ENCODE results near the gene VPS13A.
"Not testable (repeated sequence)": the region's sequence is repeated elsewhere in the genome, so short reads cannot be mapped to it uniquely, and the experiment has no call there.

Gene VPS13A

DNA sequence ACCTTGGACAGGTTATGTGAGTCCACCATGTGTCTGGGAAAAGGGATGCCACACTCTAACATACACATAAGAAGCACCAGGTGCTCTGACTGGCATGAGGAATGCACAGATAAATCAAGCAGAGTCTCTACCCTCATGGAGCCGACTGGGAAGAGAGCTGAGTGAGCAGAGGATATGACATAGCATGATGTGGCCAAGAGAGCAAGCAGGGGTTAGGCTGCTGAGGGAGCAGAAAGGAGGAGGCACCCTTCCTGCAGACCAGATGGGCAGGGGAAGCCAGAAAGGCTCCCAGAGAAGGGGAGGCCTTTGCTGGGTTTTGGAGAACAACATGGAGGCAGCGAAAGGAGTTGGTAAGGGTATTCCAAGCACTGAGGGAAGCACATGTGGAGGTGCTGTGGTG is 247.7 kb downstream of the VPS13A start:
- peaks cover 14% of the 10 kb centered on the region for H3K4me1 ChIP-seq (ENCODE audit: control insufficient read depth, insufficient read depth, low read length)
- DNase-seq (ENCODE audit: low read depth): no peak
- H3K36me3 ChIP-seq (ENCODE audit: control insufficient read depth, insufficient read depth, low read length, severe bottlenecking): no peaks in the 10 kb centered on the region
- H3K4me3 ChIP-seq (ENCODE audit: low read length): no peak overlapping the region
- no peaks in the 10 kb centered on the region for H3K27me3 ChIP-seq (replicated peaks; ENCODE audit: control insufficient read depth, insufficient read depth, low read length)
- H3K9me3 ChIP-seq (ENCODE audit: control insufficient read depth, low read length): no peaks in the 10 kb centered on the region
- no peak overlapping the region for H3K9ac ChIP-seq (ENCODE audit: low read length)

DNA sequence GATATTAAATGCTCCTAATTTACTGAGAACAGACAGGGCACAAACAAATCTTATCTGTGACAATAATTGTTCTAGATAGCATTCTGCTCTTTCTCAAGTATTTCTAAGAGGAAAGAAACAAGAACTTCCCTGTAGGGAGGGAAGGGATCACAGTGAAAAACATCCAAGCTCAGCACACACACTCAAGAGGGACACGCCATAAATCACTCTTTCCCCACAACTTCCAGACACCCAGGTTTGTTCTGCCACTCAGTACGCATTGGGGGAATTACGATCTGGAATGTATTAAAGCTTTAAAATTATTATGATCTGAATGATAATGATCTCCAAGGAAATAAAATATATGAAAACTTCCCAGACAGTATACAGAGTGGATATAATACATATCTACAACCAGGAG is 249.4 kb downstream of the VPS13A start:
- Histone ChIP-seq H3K4me3 (ENCODE audit: low read length) (no peak overlapping the region), H3K9ac (ENCODE audit: low read length) (no peak overlapping the region), H3K36me3 (ENCODE audit: control insufficient read depth, insufficient read depth, low read length, severe bottlenecking) (no peaks in the 10 kb centered on the region), H3K27me3 (replicated peaks; ENCODE audit: control insufficient read depth, insufficient read depth, low read length) (no peaks in the 10 kb centered on the region), H3K4me1 (ENCODE audit: control insufficient read depth, insufficient read depth, low read length) (peaks cover 10% of the 10 kb centered on the region), H3K9me3 (ENCODE audit: control insufficient read depth, low read length) (no peaks in the 10 kb centered on the region)
- DNase-seq (ENCODE audit: low read depth): no peak

DNA sequence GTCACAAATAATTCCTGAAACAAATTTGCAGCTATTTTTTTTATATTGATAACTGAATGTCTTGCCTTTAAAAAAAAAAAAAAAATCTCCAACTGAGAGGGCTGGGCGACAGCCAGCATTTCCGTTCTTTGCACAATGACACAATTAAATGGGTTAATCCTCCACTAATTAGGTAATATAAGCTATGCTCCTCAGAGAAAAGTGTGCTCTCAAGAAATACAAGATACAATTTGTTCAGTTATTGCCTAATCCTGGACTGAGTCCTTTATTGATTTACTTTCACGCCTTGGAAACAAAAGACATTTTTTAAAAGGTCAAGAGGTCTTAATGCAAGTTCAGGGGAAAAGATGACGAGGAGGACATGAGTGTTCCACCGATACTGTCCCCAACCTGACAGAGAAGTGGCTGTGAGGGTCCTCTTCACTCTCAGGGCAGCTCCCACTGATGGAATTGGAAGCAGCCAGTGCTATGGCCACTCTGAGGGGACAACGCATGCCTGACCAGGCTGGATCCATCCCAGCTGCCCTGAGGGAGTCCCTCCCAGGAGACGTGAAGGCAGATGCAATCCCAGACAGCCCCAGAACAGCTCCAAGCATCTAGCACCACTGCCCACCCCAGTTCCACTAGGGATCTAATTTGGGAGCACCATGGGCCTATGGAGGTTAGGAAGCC is 250.1 kb downstream of the VPS13A start:
- Histone ChIP-seq H3K4me1 (ENCODE audit: control insufficient read depth, insufficient read depth, low read length) (peaks cover 10% of the 10 kb centered on the region), H3K36me3 (ENCODE audit: control insufficient read depth, insufficient read depth, low read length, severe bottlenecking) (no peaks in the 10 kb centered on the region), H3K9me3 (ENCODE audit: control insufficient read depth, low read length) (no peaks in the 10 kb centered on the region), H3K9ac (ENCODE audit: low read length) (no peak overlapping the region), H3K4me3 (ENCODE audit: low read length) (no peak overlapping the region), H3K27me3 (replicated peaks; ENCODE audit: control insufficient read depth, insufficient read depth, low read length) (no peaks in the 10 kb centered on the region)
- DNase-seq (ENCODE audit: low read depth): no peak

DNA sequence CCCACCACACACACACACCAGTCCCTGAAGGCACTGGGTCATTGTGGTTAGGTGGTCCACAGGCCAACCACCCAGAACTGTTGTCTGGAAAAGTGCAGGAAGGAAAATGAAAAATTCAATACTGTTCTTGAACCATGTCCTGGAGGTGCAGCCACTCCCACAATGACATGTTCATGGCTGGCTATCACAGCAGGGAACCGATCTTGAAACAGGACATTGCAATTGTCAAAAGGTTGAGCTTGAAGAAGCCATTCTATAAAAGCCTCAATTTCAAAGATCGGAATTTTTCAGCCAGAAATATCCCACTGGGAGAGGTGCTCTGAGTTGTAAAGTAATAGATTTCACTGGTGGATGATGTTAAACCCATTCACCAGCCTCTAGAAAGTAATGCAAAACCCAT is 252.6 kb downstream of the VPS13A start:
- H3K4me1 ChIP-seq (ENCODE audit: control insufficient read depth, insufficient read depth, low read length): peaks cover 10% of the 10 kb centered on the region

DNA sequence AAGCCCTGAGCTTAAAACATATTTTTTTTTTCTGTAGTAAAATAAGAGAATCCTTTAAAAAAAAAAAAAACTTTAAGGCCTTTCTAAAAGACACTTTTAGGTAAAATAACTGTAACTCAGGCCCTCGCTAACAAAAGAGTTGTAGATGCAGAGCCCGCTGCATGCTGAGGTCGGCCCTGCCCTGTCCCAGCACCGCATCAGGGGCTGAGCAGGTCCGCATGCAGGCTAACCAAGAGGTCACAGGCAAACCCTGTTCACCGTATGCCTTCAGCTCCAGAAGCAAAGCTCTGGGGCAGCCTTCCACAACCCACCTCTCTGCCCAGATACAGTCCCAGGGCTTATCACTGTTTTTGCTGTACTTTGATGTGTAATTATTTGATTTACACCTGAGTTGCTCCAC is 254.7 kb downstream of the VPS13A start:
- Histone ChIP-seq H3K9me3 (ENCODE audit: control insufficient read depth, low read length) (no peaks in the 10 kb centered on the region), H3K27me3 (replicated peaks; ENCODE audit: control insufficient read depth, insufficient read depth, low read length) (no peaks in the 10 kb centered on the region), H3K36me3 (ENCODE audit: control insufficient read depth, insufficient read depth, low read length, severe bottlenecking) (no peaks in the 10 kb centered on the region), H3K9ac (ENCODE audit: low read length) (no peak overlapping the region), H3K4me1 (ENCODE audit: control insufficient read depth, insufficient read depth, low read length) (peaks cover 7% of the 10 kb centered on the region), H3K4me3 (ENCODE audit: low read length) (no peak overlapping the region)
- no peak for DNase-seq (ENCODE audit: low read depth)

More for the DNA sequence above, 252.6 kb downstream of the VPS13A start:
- H3K27me3 ChIP-seq (replicated peaks; ENCODE audit: control insufficient read depth, insufficient read depth, low read length): no peaks in the 10 kb centered on the region
- no peaks in the 10 kb centered on the region for H3K9me3 ChIP-seq (ENCODE audit: control insufficient read depth, low read length)
- H3K4me3 ChIP-seq (ENCODE audit: low read length): no peak overlapping the region
- no peaks in the 10 kb centered on the region for H3K36me3 ChIP-seq (ENCODE audit: control insufficient read depth, insufficient read depth, low read length, severe bottlenecking)
- DNase-seq (ENCODE audit: low read depth): no peak
- H3K9ac ChIP-seq (ENCODE audit: low read length): no peak overlapping the region

DNA sequence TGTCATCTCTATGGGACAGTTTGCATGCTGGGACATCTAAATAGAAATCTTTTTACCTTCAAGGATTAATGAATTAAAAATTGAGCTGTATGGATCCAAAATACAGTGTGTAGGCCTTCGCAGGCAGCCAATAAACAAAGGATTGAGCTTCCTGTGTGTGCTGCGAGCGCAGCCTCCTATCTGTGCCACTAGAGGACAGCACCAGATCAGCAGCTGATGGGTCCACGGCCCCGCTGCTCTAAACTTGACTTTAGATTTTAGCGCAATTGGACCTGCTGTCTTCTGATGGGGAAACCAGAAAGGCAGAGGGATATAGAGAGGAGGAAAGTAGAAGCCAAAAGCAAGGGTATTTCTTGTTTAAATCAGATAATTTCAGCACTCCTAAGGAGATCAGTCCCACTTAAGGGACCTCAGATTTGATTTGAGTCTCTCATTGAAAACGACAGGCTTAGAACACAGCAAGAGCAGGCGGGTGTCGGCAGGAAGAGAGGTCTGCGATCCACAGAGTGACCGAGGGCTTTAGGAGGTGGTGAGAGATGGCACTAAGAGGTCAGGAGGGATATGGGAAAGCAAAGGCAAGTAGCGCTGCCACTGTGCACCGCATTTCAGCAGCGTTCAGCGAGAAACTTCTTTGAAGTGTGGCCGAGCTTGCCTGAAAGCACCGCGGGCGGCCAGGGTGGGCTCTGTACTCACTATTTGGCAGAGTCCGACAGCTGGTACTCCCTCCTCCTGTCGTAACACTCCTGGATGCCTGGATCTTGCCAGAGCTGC is 256.5 kb downstream of the VPS13A start:
- Histone ChIP-seq H3K4me1 (ENCODE audit: control insufficient read depth, insufficient read depth, low read length) (peaks cover 3% of the 10 kb centered on the region), H3K9ac (ENCODE audit: low read length) (no peak overlapping the region)
- peak; percentile 88 for DNase-seq (ENCODE audit: low read depth)

DNA sequence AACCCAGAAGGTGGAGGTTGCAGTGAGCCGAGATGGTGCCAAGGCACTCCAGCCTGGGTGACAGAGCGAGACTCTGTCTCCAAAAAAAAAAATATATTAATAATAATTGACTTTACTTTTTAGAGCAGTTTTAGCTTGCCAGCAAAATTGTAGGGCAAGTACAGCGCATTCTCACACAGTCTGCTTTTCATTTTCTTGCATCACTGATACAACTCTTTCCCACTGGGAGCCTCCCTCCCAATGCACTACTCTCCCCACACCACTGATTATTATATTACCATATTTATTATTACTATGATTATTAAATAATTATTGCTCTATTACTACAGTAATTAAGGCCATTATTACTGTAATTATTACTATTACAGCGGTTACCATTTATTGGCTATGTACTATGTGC is 257.9 kb downstream of the VPS13A start:
- no peak overlapping the region for H3K4me3 ChIP-seq (ENCODE audit: low read length)
- H3K4me1 ChIP-seq (ENCODE audit: control insufficient read depth, insufficient read depth, low read length): peaks cover 11% of the 10 kb centered on the region
- no peaks in the 10 kb centered on the region for H3K36me3 ChIP-seq (ENCODE audit: control insufficient read depth, insufficient read depth, low read length, severe bottlenecking)
- no peaks in the 10 kb centered on the region for H3K27me3 ChIP-seq (replicated peaks; ENCODE audit: control insufficient read depth, insufficient read depth, low read length)
- H3K9me3 ChIP-seq (ENCODE audit: control insufficient read depth, low read length): no peaks in the 10 kb centered on the region
- no peak for DNase-seq (ENCODE audit: low read depth)
- H3K9ac ChIP-seq (ENCODE audit: low read length): no peak overlapping the region

More for the DNA sequence above, 256.5 kb downstream of the VPS13A start:
- H3K9me3 ChIP-seq (ENCODE audit: control insufficient read depth, low read length): no peaks in the 10 kb centered on the region
- no peaks in the 10 kb centered on the region for H3K27me3 ChIP-seq (replicated peaks; ENCODE audit: control insufficient read depth, insufficient read depth, low read length)
- H3K4me3 ChIP-seq (ENCODE audit: low read length): no peak overlapping the region
- no peaks in the 10 kb centered on the region for H3K36me3 ChIP-seq (ENCODE audit: control insufficient read depth, insufficient read depth, low read length, severe bottlenecking)

DNA sequence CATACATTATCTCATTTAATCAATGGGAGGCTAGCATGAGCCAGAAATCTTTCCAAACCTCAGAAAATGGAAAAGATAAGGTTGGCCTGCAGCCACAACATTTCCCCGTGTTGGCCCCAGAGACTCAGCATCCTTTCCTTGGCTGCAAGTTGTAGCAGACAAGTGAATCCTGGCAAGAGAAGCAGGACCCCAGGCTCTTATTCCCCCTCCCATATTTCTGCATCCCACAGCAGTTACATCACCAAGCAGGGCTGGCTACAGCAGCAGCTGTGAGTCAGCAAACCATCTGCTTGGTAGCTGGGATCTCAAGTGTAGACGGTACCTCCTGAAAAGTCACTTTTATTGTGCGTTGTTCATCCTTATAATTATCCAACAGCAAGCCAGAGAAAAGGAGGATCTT is 258.4 kb downstream of the VPS13A start:
- DNase-seq (ENCODE audit: low read depth): peak; percentile 43
- Histone ChIP-seq H3K9me3 (ENCODE audit: control insufficient read depth, low read length) (no peaks in the 10 kb centered on the region), H3K4me1 (ENCODE audit: control insufficient read depth, insufficient read depth, low read length) (peaks cover 11% of the 10 kb centered on the region), H3K9ac (ENCODE audit: low read length) (no peak overlapping the region), H3K27me3 (replicated peaks; ENCODE audit: control insufficient read depth, insufficient read depth, low read length) (no peaks in the 10 kb centered on the region), H3K36me3 (ENCODE audit: control insufficient read depth, insufficient read depth, low read length, severe bottlenecking) (no peaks in the 10 kb centered on the region), H3K4me3 (ENCODE audit: low read length) (no peak overlapping the region)

DNA sequence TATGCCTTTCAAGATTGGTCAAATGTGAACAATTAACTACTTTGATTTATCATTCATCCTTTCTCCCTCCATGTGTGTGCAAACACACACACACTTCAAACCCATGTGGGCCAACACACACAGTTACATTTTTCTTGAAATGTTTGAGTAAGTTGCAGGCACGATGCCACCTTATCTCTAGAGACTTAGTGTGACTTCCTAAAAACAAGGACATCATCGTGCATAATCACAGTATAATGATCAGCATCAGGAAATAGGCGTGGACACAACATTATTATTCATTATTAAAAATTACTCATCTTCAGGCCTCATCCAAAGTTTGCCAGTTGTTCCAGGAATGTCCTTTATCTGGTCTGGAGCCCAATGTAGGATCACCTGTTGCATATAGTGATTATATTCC is 261.3 kb downstream of the VPS13A start:
- Histone ChIP-seq H3K36me3 (ENCODE audit: control insufficient read depth, insufficient read depth, low read length, severe bottlenecking) (no peaks in the 10 kb centered on the region), H3K27me3 (replicated peaks; ENCODE audit: control insufficient read depth, insufficient read depth, low read length) (no peaks in the 10 kb centered on the region), H3K4me1 (ENCODE audit: control insufficient read depth, insufficient read depth, low read length) (peaks cover 11% of the 10 kb centered on the region), H3K9me3 (ENCODE audit: control insufficient read depth, low read length) (no peaks in the 10 kb centered on the region), H3K4me3 (ENCODE audit: low read length) (no peak overlapping the region), H3K9ac (ENCODE audit: low read length) (no peak overlapping the region)
- no peak for DNase-seq (ENCODE audit: low read depth)

DNA sequence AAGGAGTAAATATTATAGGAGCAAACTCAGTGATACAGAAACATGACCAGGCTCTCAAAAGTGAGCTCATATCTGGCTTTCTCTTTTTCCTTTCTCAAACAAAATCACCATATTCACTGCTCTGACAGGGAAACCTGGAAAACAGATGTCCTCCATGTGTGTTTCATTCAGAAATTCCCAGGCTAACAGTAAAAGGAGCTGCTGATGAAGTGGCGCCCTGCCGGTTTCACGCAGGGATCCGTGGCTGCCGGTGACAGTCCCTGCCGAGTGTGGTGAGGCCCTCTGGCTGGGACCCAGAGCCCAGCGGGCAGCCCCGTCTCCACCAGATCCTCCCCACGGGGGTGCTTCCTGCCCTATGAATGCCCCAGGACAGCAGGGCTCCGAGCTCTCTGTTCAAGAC is 262.7 kb downstream of the VPS13A start:
- Histone ChIP-seq H3K4me1 (ENCODE audit: control insufficient read depth, insufficient read depth, low read length) (peaks cover 11% of the 10 kb centered on the region), H3K36me3 (ENCODE audit: control insufficient read depth, insufficient read depth, low read length, severe bottlenecking) (no peaks in the 10 kb centered on the region), H3K9me3 (ENCODE audit: control insufficient read depth, low read length) (no peaks in the 10 kb centered on the region), H3K27me3 (replicated peaks; ENCODE audit: control insufficient read depth, insufficient read depth, low read length) (no peaks in the 10 kb centered on the region), H3K9ac (ENCODE audit: low read length) (peak overlapping the region; percentile 64), H3K4me3 (ENCODE audit: low read length) (peak overlapping the region; percentile 66)
- DNase-seq (ENCODE audit: low read depth): peak; percentile 13

DNA sequence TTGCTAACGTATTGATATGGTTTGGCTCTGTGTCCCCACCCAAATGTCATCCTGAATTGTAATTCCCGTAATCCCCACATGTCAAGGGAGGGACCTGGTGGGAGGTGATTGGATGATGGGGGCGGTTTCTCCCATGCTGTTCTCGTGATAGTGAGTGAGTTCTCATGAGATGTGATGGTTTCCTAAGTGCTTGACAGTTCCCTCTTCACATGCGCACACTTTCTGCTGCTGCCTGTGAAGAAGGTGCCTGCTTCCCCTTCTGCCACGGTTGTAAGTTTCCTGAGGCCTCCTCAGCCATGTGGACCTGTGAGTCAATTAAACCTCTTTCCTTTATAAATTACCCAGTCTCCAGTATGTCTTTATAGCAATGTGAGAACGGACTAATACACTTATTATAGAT is 263.8 kb downstream of the VPS13A start:
- H3K4me1 ChIP-seq (ENCODE audit: control insufficient read depth, insufficient read depth, low read length); H3K9me3 ChIP-seq (ENCODE audit: control insufficient read depth, low read length); H3K4me3 ChIP-seq (ENCODE audit: low read length); H3K9ac ChIP-seq (ENCODE audit: low read length); H3K27me3 ChIP-seq (replicated peaks; ENCODE audit: control insufficient read depth, insufficient read depth, low read length); DNase-seq (ENCODE audit: low read depth); H3K36me3 ChIP-seq (ENCODE audit: control insufficient read depth, insufficient read depth, low read length, severe bottlenecking): not testable (repeated sequence)
